Gastrocnemius medialis (tissue), 4 donors: ENCODE data around the gene PXN. TPM values are rescaled to one million over a fixed set of nuclear protein-coding genes. Genes with fewer than 3 reads are reported as not detected.
A peak's percentile ranks its signal among the peaks of the same experiment; 100 is the strongest.

Experiments
- ATAC-seq, 2 donors: fragments of 150-250 bp; one replicate each; pipeline ENCODE4 v1.9.1; 2016
- DNase-seq, 2 donors: peaks; one replicate each; pipeline ENCODE4 v3.0.0-alpha.2; 2019
- H3K27ac ChIP-seq, 4 donors: fragments of 200-600 bp; sonication (generic); 1 replicate in 1 of 4; 2 replicates in 3 of 4; pipeline ENCODE4 v1.5.1; 2016 to 2018; ENCODE audit warnings: mild to moderate bottlenecking in 2 of 4, moderate library complexity in 1 of 4
- H3K27me3 ChIP-seq, 3 donors: fragments of 200-600 bp; sonication (generic) in 2 of 3; 1 replicate in 1 of 3; 2 replicates in 2 of 3; pipeline versions ENCODE4 v1.5.1 to v1.6.0; 2016 to 2019; ENCODE audit warnings: mild to moderate bottlenecking in 1 of 3, moderate library complexity in 1 of 3
- H3K36me3 ChIP-seq, 2 donors: fragments of 200-600 bp; sonication (generic) in 1 of 2; one replicate each; pipeline ENCODE4 v1.5.1; 2017 to 2018
- H3K4me1 ChIP-seq, 2 donors: fragments of 200-600 bp; sonication (generic) in 1 of 2; one replicate each; pipeline ENCODE4 v1.5.1; 2016 to 2017; ENCODE audit warnings: mild to moderate bottlenecking in 2 of 2
- H3K4me3 ChIP-seq, 4 donors: fragments of 200-600 bp; sonication (generic) in 3 of 4; 1 replicate in 1 of 4; 2 replicates in 3 of 4; pipeline ENCODE4 v1.5.1; 2016 to 2019; ENCODE audit warnings: mild to moderate bottlenecking in 2 of 4
- H3K9me3 ChIP-seq, 3 donors: fragments of 200-600 bp; sonication (generic) in 2 of 3; 1 replicate in 1 of 3; 2 replicates in 2 of 3; pipeline ENCODE4 v1.5.1; 2016 to 2019
- CTCF ChIP-seq, 5 experiments: fragments of 450-650 bp in 3 of 5; fragments of 200-600 bp in 2 of 5; sonication (generic) in 2 of 5; IDR thresholded peaks in 4 of 5; conservative IDR thresholded peaks in 1 of 5; 1 replicate in 4 of 5; 2 replicates in 1 of 5; pipeline ENCODE4 v1.5.1; 2016 to 2019; ENCODE audit warnings: antibody characterized with exemption in 5 of 5, mild to moderate bottlenecking in 3 of 5, moderate library complexity in 3 of 5
- POLR2A ChIP-seq, 2 donors: fragments of 450-650 bp; IDR thresholded peaks; one replicate each; pipeline ENCODE4 v1.6.1; 2017; ENCODE audit warnings: antibody characterized with exemption in 2 of 2, mild to moderate bottlenecking in 2 of 2, moderate library complexity in 2 of 2
- in situ Hi-C, 4 donors: fragments of 200-750 bp; cut with MboI; loops; one replicate each; pipeline versions ENCODE4 v1.15.0 to v1.8.0; 2017; ENCODE audit warnings: low sequenced_read_pairs in 4 of 4
- intact Hi-C: fragments of 100-400 bp; cut with DNase I; formaldehyde crosslinking; loops from one replicate; pipeline ENCODE4 v1.15.1; 2023; ENCODE audit warnings: low total_unique reads
- total RNA-seq, 4 donors: library from RNA; depleted of rRNA; stranded (reverse); fragments of >200 nt; gene quantifications; one replicate each; pipeline versions ENCODE4 v1.1.0 to v1.2.3, GENCODE V29; 2016

The PXN gene
- total RNA-seq, 4 donors from 2014 or later = 48.8 to 102 (median 77.9) TPM

GRCh38 chr12:120204171-120204570 lies 61.4 kb downstream of the PXN start:
- peaks cover 11 to 16% of the 10 kb centered on the region in 2 donors for H3K4me1 ChIP-seq
- in situ Hi-C loops = no loop called here
- intact Hi-C loops = loop anchor here (10.0 kb wide), 1 partner anchor 1829 kb away; the partner anchor contains the start of genes SUDS3 and TAOK3
- H3K27me3 ChIP-seq = no peaks in the 10 kb centered on the region
- DNase-seq (no peak), ATAC-seq (no peak)
- no peak overlapping the region for H3K4me3 ChIP-seq
- H3K36me3 ChIP-seq = peaks cover 0 to 5% of the 10 kb centered on the region in 2 donors
- TF ChIP-seq POLR2A (IDR thresholded peaks at IDR 0.05) = no peak
- TF ChIP-seq CTCF (IDR thresholded peaks at IDR 0.05 in 4 of 5, conservative IDR thresholded peaks at IDR 0.05 in 1 of 5) = no peak
- no peak overlapping the region for H3K27ac ChIP-seq
- H3K9me3 ChIP-seq = no peaks in the 10 kb centered on the region

GRCh38 chr12:120200364-120200800 lies 65.1 kb downstream of the PXN start:
- no peak for TF ChIP-seq POLR2A (IDR thresholded peaks at IDR 0.05)
- TF ChIP-seq CTCF (IDR thresholded peaks at IDR 0.05 in 4 of 5, conservative IDR thresholded peaks at IDR 0.05 in 1 of 5) = no peak

GRCh38 chr12:120199595-120200306 lies 65.8 kb downstream of the PXN start:
- DNase-seq (peak; percentile 75 to 89), ATAC-seq (peak; percentile 78 to 81)
- peaks cover 0 to 35% of the 10 kb centered on the region in 2 donors for H3K36me3 ChIP-seq
- H3K27me3 ChIP-seq = no peaks in the 10 kb centered on the region
- H3K9me3 ChIP-seq = no peaks in the 10 kb centered on the region
- peak overlapping the region; percentile 65 to 98 (median 84) for H3K4me3 ChIP-seq
- H3K27ac ChIP-seq = peak overlapping the region; percentile 93 to 97 (median 96)
- in situ Hi-C loops = no loop called here
- H3K4me1 ChIP-seq = peaks cover 26 to 30% of the 10 kb centered on the region in 2 donors
- intact Hi-C loops = loop anchor here (2.0 to 10.0 kb wide), 4 partner anchors 29 to 1825 kb away; partner anchors contain the start of genes PXN, RNU4-1, SUDS3 and TAOK3
- TF ChIP-seq CTCF (IDR thresholded peaks at IDR 0.05 in 4 of 5, conservative IDR thresholded peaks at IDR 0.05 in 1 of 5) = no peak
- TF ChIP-seq POLR2A (IDR thresholded peaks at IDR 0.05) = no peak

More at GRCh38 chr12:120200364-120200800, 65.1 kb downstream of the PXN start:
- Histone ChIP-seq H3K4me1 (peaks cover 20 to 24% of the 10 kb centered on the region in 2 donors), H3K9me3 (no peaks in the 10 kb centered on the region), H3K27me3 (no peaks in the 10 kb centered on the region), H3K4me3 (peak overlapping the region; percentile 65 to 98 (median 84)), H3K36me3 (peaks cover 0 to 35% of the 10 kb centered on the region in 2 donors), H3K27ac (peak overlapping the region; percentile 93 to 97 (median 96))
- ATAC-seq (peak in 1 of 2 donors; percentile 5), DNase-seq (peak in 1 of 2 donors; percentile 34)
- in situ Hi-C loops = no loop called here
- intact Hi-C loops = loop anchor here (2.0 to 10.0 kb wide), 4 partner anchors 28 to 1826 kb away; partner anchors contain the start of genes PXN, RNU4-1, SUDS3 and TAOK3

- ATAC-seq (no peak), DNase-seq (peak in 1 of 2 donors; percentile 46)
- Histone ChIP-seq H3K27ac (peak overlapping the region; percentile 93 to 97 (median 96)), H3K27me3 (no peaks in the 10 kb centered on the region), H3K4me1 (peaks cover 27 to 31% of the 10 kb centered on the region in 2 donors), H3K9me3 (no peaks in the 10 kb centered on the region), H3K36me3 (peaks cover 0 to 35% of the 10 kb centered on the region in 2 donors), H3K4me3 (peak overlapping the region; percentile 65 to 98 (median 84))
- in situ Hi-C loops = no loop called here
- TF ChIP-seq POLR2A (IDR thresholded peaks at IDR 0.05) (no peak), CTCF (IDR thresholded peaks at IDR 0.05 in 4 of 5, conservative IDR thresholded peaks at IDR 0.05 in 1 of 5) (no peak)
- intact Hi-C loops = no loop called here
Measured at GRCh38 chr12:120199025-120199424, 66.5 kb downstream of the PXN start.
